Type B pancreatic cell (in vitro differentiated cells): Measurements from ENCODE around the gene DHX15. TPM values are rescaled to one million over a fixed set of nuclear protein-coding genes. Genes with fewer than 3 reads are reported as not detected.
A peak's percentile ranks its signal among the peaks of the same experiment; 100 is the strongest.

Experiments used
- DNase-seq: peaks from one replicate; pipeline ENCODE4 v3.0.0; 2021; ENCODE audit warnings: mixed read lengths; ENCODE audit not compliant: unreplicated experiment; ENCODE audit errors: extremely low spot score
- H3K27ac Mint-ChIP-seq: 2 replicates; pipeline ENCODE4 v1.8.0; 2021; ENCODE audit warnings: mild to moderate bottlenecking, mixed read lengths
- H3K27me3 Mint-ChIP-seq: 2 replicates; pipeline ENCODE4 v1.8.0; 2021; ENCODE audit warnings: mixed read lengths
- H3K36me3 Mint-ChIP-seq: 2 replicates; pipeline ENCODE4 v1.8.0; 2021; ENCODE audit warnings: mixed read lengths
- H3K4me1 Mint-ChIP-seq: one replicate; pipeline ENCODE4 v1.8.0; 2021; ENCODE audit warnings: mixed read lengths; ENCODE audit not compliant: unreplicated experiment
- H3K4me3 Mint-ChIP-seq: 2 replicates; pipeline ENCODE4 v1.8.0; 2021; ENCODE audit warnings: mild to moderate bottlenecking, mixed read lengths
- H3K9me3 Mint-ChIP-seq: 2 replicates; pipeline ENCODE4 v1.8.0; 2021; ENCODE audit warnings: mixed read lengths
- CTCF ChIP-seq: fragments of 200-600 bp; sonication (generic); conservative IDR thresholded peaks from 2 replicates; pipeline ENCODE4 v1.5.0; 2021; ENCODE audit warnings: antibody characterized with exemption, mild to moderate bottlenecking
- total RNA-seq: library from RNA; stranded (reverse); gene quantifications from 2 replicates; pipeline ENCODE4 v1.2.1, GENCODE V29; 2021; ENCODE audit warnings: low replicate concordance

Gene DHX15
- total RNA-seq, 1 donor from 2014 or later: 165 TPM

- Mint-ChIP-seq H3K36me3 (peaks cover 54% of the 10 kb centered on the region), H3K27ac (no peak overlapping the region), H3K4me3 (no peak overlapping the region), H3K27me3 (no peaks in the 10 kb centered on the region), H3K9me3 (no peaks in the 10 kb centered on the region), H3K4me1 (peaks cover 13% of the 10 kb centered on the region)
- no peak for TF ChIP-seq CTCF
- DNase-seq: no peak
Observed at GRCh38 chr4:24544208-24544988, 40.0 kb downstream of the DHX15 start.

GRCh38 chr4:24537025-24537424 lies 47.3 kb downstream of the DHX15 start:
- peaks cover 40% of the 10 kb centered on the region for H3K36me3 Mint-ChIP-seq

GRCh38 chr4:24535399-24535798 lies 49.0 kb downstream of the DHX15 start:
- no peaks in the 10 kb centered on the region for H3K4me1 Mint-ChIP-seq
- DNase-seq: no peak
- TF ChIP-seq CTCF: no peak
- no peak overlapping the region for H3K27ac Mint-ChIP-seq
- no peaks in the 10 kb centered on the region for H3K27me3 Mint-ChIP-seq
- H3K36me3 Mint-ChIP-seq: peaks cover 29% of the 10 kb centered on the region
- no peaks in the 10 kb centered on the region for H3K9me3 Mint-ChIP-seq
- H3K4me3 Mint-ChIP-seq: no peak overlapping the region

More at GRCh38 chr4:24537025-24537424, 47.3 kb downstream of the DHX15 start:
- TF ChIP-seq CTCF: no peak
- DNase-seq: no peak
- H3K4me1 Mint-ChIP-seq: peaks cover 6% of the 10 kb centered on the region
- H3K27me3 Mint-ChIP-seq: no peaks in the 10 kb centered on the region
- H3K9me3 Mint-ChIP-seq: no peaks in the 10 kb centered on the region
- H3K4me3 Mint-ChIP-seq: no peak overlapping the region
- peak overlapping the region; percentile 39 for H3K27ac Mint-ChIP-seq

GRCh38 chr4:24533364-24533763 lies 51.0 kb downstream of the DHX15 start:
- no peaks in the 10 kb centered on the region for H3K27me3 Mint-ChIP-seq
- no peak overlapping the region for H3K4me3 Mint-ChIP-seq
- no peaks in the 10 kb centered on the region for H3K4me1 Mint-ChIP-seq
- H3K27ac Mint-ChIP-seq: no peak overlapping the region
- no peak for DNase-seq
- peaks cover 30% of the 10 kb centered on the region for H3K36me3 Mint-ChIP-seq
- TF ChIP-seq CTCF: no peak
- no peaks in the 10 kb centered on the region for H3K9me3 Mint-ChIP-seq

- Mint-ChIP-seq H3K36me3 (peaks cover 55% of the 10 kb centered on the region), H3K9me3 (no peaks in the 10 kb centered on the region), H3K4me3 (no peak overlapping the region), H3K27ac (no peak overlapping the region), H3K27me3 (no peaks in the 10 kb centered on the region), H3K4me1 (no peaks in the 10 kb centered on the region)
- no peak for TF ChIP-seq CTCF
- no peak for DNase-seq
Observed at GRCh38 chr4:24529555-24529954, 54.8 kb downstream of the DHX15 start.
